Epithelial cell of proximal tubule (primary cell): ENCODE measurements around the gene INPP5A. TPM values are rescaled to one million over a fixed set of nuclear protein-coding genes. Genes with fewer than 3 reads are reported as not detected.

ENCODE experiments used
- DNase-seq: peaks from one replicate; pipeline ENCODE4 v3.0.0-alpha.2; 2011; ENCODE audit warnings: low read depth
- H3K4me3 ChIP-seq: 2 replicates; pipeline ENCODE4 v1.5.1; 2011; ENCODE audit warnings: low read depth, mild to moderate bottlenecking, low read length
- CTCF ChIP-seq: conservative IDR thresholded peaks from 2 replicates; pipeline ENCODE4 v1.5.1; 2012; ENCODE audit warnings: low read depth, mild to moderate bottlenecking, low read length
- total RNA-seq: library from RNA; depleted of rRNA; stranded (reverse); fragments of >200 nt; gene quantifications from 2 replicates; pipeline ENCODE4 v1.2.3, GENCODE V29; 2015

INPP5A gene
- total RNA-seq, 1 donor from 2014 or later, result 30.4 TPM

DNA sequence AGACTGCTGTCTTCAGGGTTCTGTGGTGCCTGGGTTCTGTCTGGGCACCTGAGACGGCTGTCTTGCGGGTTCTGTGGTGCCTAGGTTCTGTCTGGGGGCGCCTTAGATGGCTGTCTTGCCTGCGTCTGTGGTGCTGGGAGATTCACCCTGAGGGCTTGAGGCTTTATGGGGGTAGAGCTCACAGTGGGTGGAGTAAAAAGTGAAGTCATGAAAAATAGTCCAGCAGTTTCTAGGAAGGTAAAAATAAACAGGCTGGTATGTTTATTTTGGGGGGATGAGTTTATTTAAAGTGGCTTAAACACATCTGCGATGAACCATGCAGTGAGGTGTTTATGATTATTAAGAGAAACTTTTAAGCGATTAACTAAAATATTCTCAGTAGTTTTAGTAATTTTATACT, 184.1 kb downstream of the INPP5A start:
- DNase-seq, result no peak
- no peak overlapping the region for H3K4me3 ChIP-seq
- TF ChIP-seq CTCF, result no peak

DNA sequence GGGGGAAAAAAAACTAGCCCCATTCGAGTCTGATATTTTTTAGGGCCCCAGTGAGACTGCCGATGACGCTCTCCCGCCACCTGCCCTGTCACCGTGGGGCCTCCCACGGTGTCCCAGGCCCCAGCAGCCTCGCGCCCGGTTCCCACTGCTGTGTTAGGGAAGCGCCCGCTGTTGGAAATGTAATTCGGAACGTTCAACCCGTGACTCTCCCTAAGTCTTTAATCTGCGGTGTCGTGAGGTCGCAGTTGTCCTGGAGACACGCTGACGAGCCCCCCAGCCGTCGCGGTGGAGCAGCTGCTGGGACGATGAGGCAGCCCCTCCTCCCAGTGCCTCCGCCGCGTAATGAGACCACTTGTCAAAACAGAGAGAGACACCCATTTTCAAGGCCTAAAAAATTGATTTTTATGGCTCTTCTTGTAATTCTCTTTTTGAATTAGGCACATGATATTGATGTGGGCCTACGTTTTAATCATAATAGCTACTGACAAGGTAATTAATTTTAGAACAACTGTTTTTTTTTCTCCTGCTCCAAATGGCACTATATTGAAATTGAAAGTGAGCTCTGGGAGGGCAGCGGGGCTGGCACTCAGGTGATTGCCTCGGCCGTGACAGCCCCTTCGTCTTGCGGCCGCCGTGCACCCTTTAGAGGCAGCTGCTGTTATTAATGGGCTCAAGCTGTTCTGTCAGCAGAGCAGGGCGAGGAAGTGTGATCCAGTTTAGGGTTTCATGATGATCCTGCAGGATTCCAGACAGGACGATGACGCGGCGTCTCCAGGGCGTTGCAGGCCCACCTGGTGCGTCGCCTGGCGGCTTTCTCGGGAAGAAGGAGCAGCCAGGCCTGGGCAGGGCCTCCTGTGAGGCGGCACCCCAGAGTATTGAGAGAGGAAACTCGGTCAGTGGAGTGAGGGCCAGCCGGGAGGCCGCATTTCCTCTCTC, 185.1 kb downstream of the INPP5A start:
- DNase-seq, result no peak
- no peak overlapping the region for H3K4me3 ChIP-seq
- no peak for TF ChIP-seq CTCF

DNA sequence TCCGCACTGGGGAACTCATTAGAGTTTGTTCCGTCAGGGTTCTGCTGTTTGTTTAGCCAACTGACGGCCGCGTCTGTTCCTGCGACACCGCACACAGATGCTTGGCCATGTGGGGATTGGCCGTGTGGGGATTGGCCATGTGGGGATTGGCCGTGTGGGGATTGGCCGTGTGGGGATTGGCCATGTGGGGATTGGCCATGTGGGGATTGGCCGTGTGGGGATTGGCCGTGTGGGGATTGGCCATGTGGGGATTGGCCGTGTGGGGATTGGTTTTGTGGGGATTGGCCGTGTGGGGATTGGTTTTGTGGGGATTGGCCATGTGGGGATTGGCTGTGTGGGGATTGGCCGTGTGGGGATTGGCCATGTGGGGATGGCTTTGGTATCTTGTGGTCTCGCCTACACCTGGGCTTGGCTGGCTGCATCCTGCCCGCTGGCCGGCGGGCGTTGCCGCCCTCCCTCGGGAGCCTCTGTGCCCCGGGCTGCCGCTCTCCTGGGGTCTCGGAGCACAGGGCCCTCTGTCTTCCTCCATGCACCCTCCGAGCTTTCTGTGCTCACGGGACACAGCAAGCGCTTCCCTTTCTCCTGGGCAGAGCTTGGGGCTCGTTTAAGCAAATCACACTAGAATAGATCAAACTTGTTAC, 185.9 kb downstream of the INPP5A start:
- no peak for TF ChIP-seq CTCF
- H3K4me3 ChIP-seq, result no peak overlapping the region
- DNase-seq, result no peak

- H3K4me3 ChIP-seq, result no peak overlapping the region
Measured at GRCh38 chr10:132724446-132724845, 186.9 kb downstream of the INPP5A start.

DNA sequence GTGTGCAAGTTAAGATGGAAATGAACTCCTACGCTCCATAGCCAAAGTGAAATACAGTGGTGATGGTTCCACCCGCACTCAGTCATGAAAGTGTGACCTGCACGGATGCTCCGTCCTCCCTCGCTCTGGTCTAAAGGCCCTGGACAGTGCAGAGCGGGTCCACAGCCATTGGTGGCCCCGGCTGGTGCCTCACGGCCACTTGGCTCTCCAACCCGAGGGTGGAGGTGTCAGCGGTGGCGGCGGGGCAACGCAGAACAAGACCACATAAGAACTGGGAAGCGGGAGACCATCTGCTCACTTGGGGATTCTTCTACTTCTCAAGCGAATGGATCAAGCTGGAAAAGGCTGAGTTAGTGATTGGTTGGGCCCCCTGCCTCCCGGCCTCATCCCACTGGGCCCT, 187.6 kb downstream of the INPP5A start:
- H3K4me3 ChIP-seq, result no peak overlapping the region
- no peak for DNase-seq
- TF ChIP-seq CTCF, result no peak

More at GRCh38 chr10:132724446-132724845, 186.9 kb downstream of the INPP5A start:
- no peak for TF ChIP-seq CTCF
- no peak for DNase-seq

GRCh38 chr10:132726194-132726593, 188.6 kb downstream of the INPP5A start:
- DNase-seq, result no peak
- TF ChIP-seq CTCF, result no peak
- no peak overlapping the region for H3K4me3 ChIP-seq

DNA sequence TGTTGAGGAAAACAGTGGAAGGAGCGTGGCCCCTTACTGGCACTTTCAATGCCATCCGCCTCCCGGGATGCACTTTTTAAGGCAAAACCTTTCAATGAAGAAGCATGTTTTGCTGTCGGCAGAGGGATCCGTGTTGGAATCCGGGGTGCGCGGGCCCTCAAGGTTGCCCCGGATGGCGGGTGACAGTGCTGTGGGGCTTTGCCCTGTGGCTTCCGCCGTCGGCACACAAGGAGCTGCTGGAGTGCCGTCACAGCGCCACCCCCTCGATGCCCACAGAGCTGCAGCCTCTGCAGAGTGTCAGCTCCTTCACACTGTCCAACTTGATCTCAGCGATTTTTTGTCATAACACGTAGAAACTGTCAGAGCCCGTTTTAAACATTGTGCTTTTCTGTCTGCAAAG, 189.4 kb downstream of the INPP5A start:
- H3K4me3 ChIP-seq, result no peak overlapping the region
- TF ChIP-seq CTCF, result no peak
- no peak for DNase-seq
